Ascending aorta (tissue), 2 donors: ENCODE results near the gene CLMN. TPM values are rescaled to one million over a fixed set of nuclear protein-coding genes. Genes with fewer than 3 reads are reported as not detected.

Source experiments
- DNase-seq, 2 donors: peaks; one replicate each; pipeline ENCODE4 v3.0.0-alpha.2; 2019; ENCODE audit warnings: low spot score in 2 of 2
- H3K27ac ChIP-seq, 2 donors: fragments of 200-600 bp; sonication (generic); one replicate each; pipeline ENCODE4 v1.5.1; 2016 to 2017; ENCODE audit warnings: mild to moderate bottlenecking in 1 of 2
- H3K27me3 ChIP-seq: fragments of 200-600 bp; sonication (generic); one replicate; pipeline ENCODE4 v1.5.1; 2017
- H3K36me3 ChIP-seq, 2 donors: fragments of 200-600 bp; sonication (generic); one replicate each; pipeline ENCODE4 v1.5.1; 2016
- H3K4me1 ChIP-seq, 2 donors: fragments of 200-600 bp; sonication (generic); one replicate each; pipeline ENCODE4 v1.5.1; 2016 to 2017; ENCODE audit warnings: mild to moderate bottlenecking in 1 of 2
- H3K4me3 ChIP-seq, 2 donors: fragments of 200-600 bp; sonication (generic); one replicate each; pipeline ENCODE4 v1.5.1; 2016 to 2017; ENCODE audit warnings: mild to moderate bottlenecking in 1 of 2
- H3K9me3 ChIP-seq, 2 donors: fragments of 200-600 bp; sonication (generic); one replicate each; pipeline ENCODE4 v1.5.1; 2016
- intact Hi-C: fragments of 100-400 bp; cut with DNase I; formaldehyde crosslinking; loops from one replicate; pipeline ENCODE4 v1.15.1; 2023
- total RNA-seq: library from RNA; depleted of rRNA; stranded (reverse); fragments of >200 nt; gene quantifications from one replicate; pipeline ENCODE4 v1.1.0, GENCODE V29; 2016
- TF ChIP-seq, protein P1 (sequence below), 3 experiments: fragments of 200-600 bp in 2 of 3; fragments of 450-650 bp in 1 of 3; sonication (generic) in 2 of 3; IDR thresholded peaks; one replicate each; pipeline ENCODE4 v1.5.1; 2016 to 2019; ENCODE audit warnings: antibody characterized with exemption in 3 of 3, mild to moderate bottlenecking in 1 of 3, moderate library complexity in 1 of 3

The CLMN gene
- total RNA-seq, 1 donor from 2014 or later, result 4.7 TPM

- no peak for DNase-seq
These were observed 7.4 kb downstream of the CLMN start for GRCh38 chr14:95312311-95312710.

DNA sequence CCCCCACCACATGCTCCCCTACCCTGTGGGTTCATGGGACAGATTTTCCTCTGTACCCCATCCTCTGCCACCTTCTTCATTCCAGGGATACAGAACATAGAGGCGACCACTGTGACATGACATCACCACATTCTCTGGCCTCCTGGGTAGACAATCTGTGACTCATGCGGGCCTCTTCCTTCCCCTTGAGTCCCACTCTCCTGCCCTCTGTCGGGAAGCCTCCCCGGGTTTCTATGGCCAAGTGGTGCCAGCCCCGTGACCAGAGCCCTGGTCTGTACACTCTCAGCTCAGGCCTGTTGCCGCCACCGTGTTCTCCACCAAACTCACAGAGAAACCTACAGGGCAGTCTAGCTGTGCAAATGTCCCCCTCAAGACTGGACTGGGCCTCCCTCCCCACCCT is 8.0 kb downstream of the CLMN start:
- TF ChIP-seq, protein P1, sequence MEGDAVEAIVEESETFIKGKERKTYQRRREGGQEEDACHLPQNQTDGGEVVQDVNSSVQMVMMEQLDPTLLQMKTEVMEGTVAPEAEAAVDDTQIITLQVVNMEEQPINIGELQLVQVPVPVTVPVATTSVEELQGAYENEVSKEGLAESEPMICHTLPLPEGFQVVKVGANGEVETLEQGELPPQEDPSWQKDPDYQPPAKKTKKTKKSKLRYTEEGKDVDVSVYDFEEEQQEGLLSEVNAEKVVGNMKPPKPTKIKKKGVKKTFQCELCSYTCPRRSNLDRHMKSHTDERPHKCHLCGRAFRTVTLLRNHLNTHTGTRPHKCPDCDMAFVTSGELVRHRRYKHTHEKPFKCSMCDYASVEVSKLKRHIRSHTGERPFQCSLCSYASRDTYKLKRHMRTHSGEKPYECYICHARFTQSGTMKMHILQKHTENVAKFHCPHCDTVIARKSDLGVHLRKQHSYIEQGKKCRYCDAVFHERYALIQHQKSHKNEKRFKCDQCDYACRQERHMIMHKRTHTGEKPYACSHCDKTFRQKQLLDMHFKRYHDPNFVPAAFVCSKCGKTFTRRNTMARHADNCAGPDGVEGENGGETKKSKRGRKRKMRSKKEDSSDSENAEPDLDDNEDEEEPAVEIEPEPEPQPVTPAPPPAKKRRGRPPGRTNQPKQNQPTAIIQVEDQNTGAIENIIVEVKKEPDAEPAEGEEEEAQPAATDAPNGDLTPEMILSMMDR (IDR thresholded peaks at IDR 0.05), result no peak
- Histone ChIP-seq H3K4me3 (no peak overlapping the region), H3K4me1 (no peaks in the 10 kb centered on the region), H3K27ac (no peak overlapping the region), H3K36me3 (no peaks in the 10 kb centered on the region), H3K27me3 (no peaks in the 10 kb centered on the region), H3K9me3 (no peaks in the 10 kb centered on the region)
- DNase-seq, result peak in 1 of 2 donors; percentile 24
- intact Hi-C loops, result no loop called here

More at GRCh38 chr14:95312311-95312710, 7.4 kb downstream of the CLMN start:
- TF ChIP-seq, protein P1 (IDR thresholded peaks at IDR 0.05), result no peak
- H3K36me3 ChIP-seq, result no peaks in the 10 kb centered on the region
- intact Hi-C loops, result no loop called here
- no peaks in the 10 kb centered on the region for H3K9me3 ChIP-seq
- no peaks in the 10 kb centered on the region for H3K4me1 ChIP-seq
- no peak overlapping the region for H3K4me3 ChIP-seq
- no peaks in the 10 kb centered on the region for H3K27me3 ChIP-seq
- no peak overlapping the region for H3K27ac ChIP-seq

DNA sequence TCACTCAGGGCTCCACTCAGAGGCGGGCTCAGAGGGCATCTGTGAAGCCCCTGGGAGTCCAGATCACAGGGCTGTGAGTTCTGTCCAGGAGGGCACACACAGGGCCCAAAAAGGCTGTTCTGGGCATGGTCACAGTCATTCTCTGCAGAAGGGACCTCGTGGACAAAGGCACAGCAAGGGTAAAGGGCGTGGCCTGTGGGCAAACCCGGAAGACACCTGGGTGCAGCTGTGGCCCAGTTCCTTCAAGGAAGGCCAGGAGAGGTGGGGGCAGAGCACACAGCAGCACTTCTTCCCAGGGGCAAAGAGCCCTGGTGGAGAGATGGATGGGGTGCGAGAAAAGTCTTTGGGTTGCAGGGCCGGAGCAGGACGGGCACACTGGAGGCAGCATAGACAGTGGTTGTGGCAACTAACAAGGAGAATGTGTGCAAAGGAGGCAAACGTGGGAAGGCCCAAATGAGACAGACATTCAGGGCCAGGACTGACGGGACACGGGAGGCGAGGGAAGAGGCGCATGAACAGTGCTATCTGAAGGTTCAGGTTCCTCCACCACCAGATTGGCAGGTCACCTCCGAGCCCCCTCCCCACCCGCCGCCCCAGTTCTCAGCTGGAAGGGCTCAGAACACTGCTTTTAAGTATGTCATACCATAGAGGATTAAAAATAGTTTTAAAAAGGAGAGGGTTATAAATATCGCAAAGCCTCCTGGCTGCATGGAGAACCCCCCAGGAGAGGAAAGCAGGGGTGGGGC is 8.9 kb downstream of the CLMN start:
- Histone ChIP-seq H3K9me3 (no peaks in the 10 kb centered on the region), H3K4me3 (no peak overlapping the region), H3K27ac (no peak overlapping the region), H3K36me3 (no peaks in the 10 kb centered on the region), H3K4me1 (no peaks in the 10 kb centered on the region), H3K27me3 (no peaks in the 10 kb centered on the region)
- no peak for DNase-seq
- TF ChIP-seq, protein P1 (IDR thresholded peaks at IDR 0.05), result no peak
- intact Hi-C loops, result no loop called here

DNA sequence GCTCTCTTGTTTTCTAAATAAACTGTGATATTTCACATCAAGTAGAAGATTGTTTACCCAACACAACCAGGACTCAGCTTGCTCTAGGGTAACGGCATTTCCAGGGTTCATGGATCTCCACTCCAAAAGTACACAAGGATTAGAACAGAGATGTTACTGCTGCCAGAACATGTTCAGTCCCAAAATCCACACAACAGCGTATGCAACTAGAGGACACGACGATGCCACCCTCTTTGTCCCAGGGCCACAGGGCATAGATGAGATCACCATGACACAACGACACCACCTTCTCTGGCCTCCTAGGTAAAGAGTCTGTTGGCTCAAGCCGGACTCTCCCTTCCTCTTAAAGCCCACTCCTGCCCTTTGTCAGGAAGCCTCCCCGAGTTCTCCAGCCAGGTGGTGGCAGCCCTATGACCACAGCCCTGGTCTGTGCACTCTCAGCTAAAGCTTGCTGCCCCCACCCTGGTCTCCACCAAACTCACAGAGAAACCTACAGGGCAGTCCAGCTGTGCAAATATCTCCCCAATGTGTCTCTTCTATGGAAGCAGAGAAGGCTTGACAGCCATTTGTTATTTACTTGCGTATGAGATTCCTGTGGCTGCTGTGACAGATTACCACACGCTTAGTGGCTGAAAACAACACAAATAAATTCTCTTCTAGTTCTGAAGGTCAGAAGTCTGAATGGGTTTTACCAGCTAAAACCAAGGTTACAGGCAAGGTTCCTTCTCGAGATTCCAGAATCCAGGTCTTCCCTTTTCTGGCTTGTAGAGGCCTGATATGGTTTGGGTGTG is 10.3 kb downstream of the CLMN start:
- intact Hi-C loops, result no loop called here
- H3K27ac ChIP-seq, result no peak overlapping the region
- no peak overlapping the region for H3K4me3 ChIP-seq
- no peaks in the 10 kb centered on the region for H3K9me3 ChIP-seq
- TF ChIP-seq, protein P1 (IDR thresholded peaks at IDR 0.05), result no peak
- H3K27me3 ChIP-seq, result no peaks in the 10 kb centered on the region
- H3K4me1 ChIP-seq, result no peaks in the 10 kb centered on the region
- no peaks in the 10 kb centered on the region for H3K36me3 ChIP-seq
- DNase-seq, result no peak

DNA sequence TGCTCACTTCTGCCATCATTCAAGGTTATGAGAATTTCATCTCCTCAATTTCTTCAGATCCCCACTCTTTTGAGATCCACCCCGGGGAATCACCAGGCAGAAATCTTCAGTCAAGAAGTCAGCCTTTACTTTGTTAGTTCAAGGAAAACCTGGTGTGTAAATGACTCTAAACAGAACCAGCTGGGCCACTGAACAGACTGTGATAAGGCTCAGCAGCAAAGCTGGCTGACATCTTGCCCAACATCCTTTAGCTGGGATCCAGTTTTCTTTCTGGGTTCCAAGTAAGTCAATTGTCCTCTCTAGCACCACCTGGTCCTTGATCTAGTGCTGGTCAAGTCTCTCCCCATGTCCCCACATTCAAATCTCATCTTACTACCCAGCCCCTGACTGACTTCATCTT is 11.6 kb downstream of the CLMN start:
- DNase-seq, result no peak
- no peaks in the 10 kb centered on the region for H3K36me3 ChIP-seq
- no peak overlapping the region for H3K4me3 ChIP-seq
- intact Hi-C loops, result no loop called here
- no peaks in the 10 kb centered on the region for H3K9me3 ChIP-seq
- H3K27me3 ChIP-seq, result no peaks in the 10 kb centered on the region
- H3K27ac ChIP-seq, result no peak overlapping the region
- no peaks in the 10 kb centered on the region for H3K4me1 ChIP-seq
- TF ChIP-seq, protein P1 (IDR thresholded peaks at IDR 0.05), result no peak
